ENCODE measurements around the gene RRH.

- TF ChIP-seq POLR2A (IDR thresholded peaks at IDR 0.05; ENCODE audit: low read depth, low read length) (no peak), POLR2AphosphoS5 (IDR thresholded peaks at IDR 0.05; ENCODE audit: low read depth, low read length) (no peak)
These were observed 42.3 kb downstream of the RRH start for GRCh38 chr4:109870061-109870460.
